Measurements from ENCODE around the gene PHACTR1. TPM values are rescaled to one million over a fixed set of nuclear protein-coding genes. Genes with fewer than 3 reads are reported as not detected.

PHACTR1 gene
- total and polyA plus RNA-seq, 2 of the 4 experiments (the other 2 are of a cell fraction), result not detected

DNA sequence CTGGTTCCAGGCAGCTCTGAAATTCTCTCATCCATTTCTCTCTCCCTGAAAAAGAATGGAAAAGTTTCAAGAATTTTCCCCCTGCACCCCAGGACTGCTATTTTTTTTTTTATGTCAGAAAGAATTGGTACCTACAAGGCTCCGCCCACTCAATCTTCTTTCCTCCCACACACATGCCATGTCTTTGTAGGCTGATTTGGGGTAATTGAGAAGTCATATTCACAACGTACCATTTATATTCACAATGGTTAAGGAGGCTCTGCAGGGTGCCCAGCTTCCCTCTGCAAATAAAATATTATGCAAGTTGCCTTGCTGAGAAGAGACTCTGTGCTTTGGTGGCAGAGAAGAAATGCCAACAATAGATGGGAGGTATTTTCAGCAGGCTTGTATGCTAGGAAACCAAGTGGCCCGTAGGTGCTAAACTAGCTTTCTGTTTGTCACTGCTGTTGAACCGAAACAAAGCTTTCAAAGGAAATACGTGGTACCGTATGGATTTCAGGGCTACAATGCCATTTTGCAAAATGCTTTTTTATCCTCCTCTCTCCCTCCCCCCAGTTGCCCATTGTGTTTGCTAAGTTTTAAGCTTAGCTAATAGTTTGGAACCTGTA is 150.0 kb downstream of the PHACTR1 start:
- in situ Hi-C loops (cut with MboI; ENCODE audit: low sequenced_read_pairs), result no loop called here
- Histone ChIP-seq H4K91ac (ENCODE audit: insufficient read depth, low read depth, low read length) (no peak overlapping the region), H4K20me1 (ENCODE audit: insufficient read depth, low read length) (no peaks in the 10 kb centered on the region), H3K18ac (ENCODE audit: low read depth, low read length) (no peak overlapping the region), H2BK5ac (ENCODE audit: low read depth, low read length, poor library complexity, severe bottlenecking) (no peak overlapping the region), H3K9ac (ENCODE audit: low read depth, low read length) (no peak overlapping the region), H4K5ac (ENCODE audit: low read depth, low read length) (no peak overlapping the region), H3K23ac (ENCODE audit: low read depth, low read length) (no peak overlapping the region), H3K79me1 (ENCODE audit: low read depth in 1 of 2, low read length in 2 of 2) (no peaks in the 10 kb centered on the region), H3K27me3 (ENCODE audit: control insufficient read depth, insufficient read depth, low read length) (no peaks in the 10 kb centered on the region), H3K36me3 (ENCODE audit: control insufficient read depth, insufficient read depth, low read length) (no peaks in the 10 kb centered on the region), H2BK15ac (ENCODE audit: low read depth, low read length) (no peak overlapping the region), H3K4me1 (ENCODE audit: control insufficient read depth, insufficient read depth, low read length) (no peaks in the 10 kb centered on the region), H3K14ac (replicated peaks; ENCODE audit: low read depth, low read length) (no peak overlapping the region), H2AK5ac (ENCODE audit: low read depth, low read length) (no peak overlapping the region), H3K27ac (ENCODE audit: insufficient read depth, low read length) (no peak overlapping the region), H2BK20ac (ENCODE audit: low read depth, low read length) (no peak overlapping the region), H3K4ac (ENCODE audit: low read depth, low read length) (no peak overlapping the region), H4K8ac (ENCODE audit: low read depth in 2 of 2, low read length in 2 of 2) (no peak overlapping the region), H3K9me3 (ENCODE audit: control insufficient read depth, insufficient read depth, low read length) (peaks cover 1% of the 10 kb centered on the region; the same call in 1 of the 2 replicates), H3K4me3 (ENCODE audit: insufficient read depth, low read depth, low read length) (no peak overlapping the region), H2BK120ac (ENCODE audit: low read depth, low read length) (no peak overlapping the region), H2AFZ (replicated peaks; ENCODE audit: low read length, poor library complexity) (no peak overlapping the region), H3K56ac (ENCODE audit: extremely low read depth, insufficient read depth, low read length) (no peak overlapping the region), H3K4me2 (ENCODE audit: low read depth, low read length) (no peak overlapping the region), H3K9me1 (ENCODE audit: insufficient read depth, low read length) (no peaks in the 10 kb centered on the region), H2AK9ac (replicated peaks; ENCODE audit: low read depth, low read length, poor library complexity) (no peak overlapping the region)
- dilution Hi-C loops (cut with HindIII; ENCODE audit: low sequenced_read_pairs, unreplicated experiment), result no loop called here
- BruUV-seq (replicated peaks), result no TSS peak
- intact Hi-C loops (cut with micrococcal nuclease), result no loop called here
- CTCF ChIA-PET, result interaction anchor here (0.7 to 1.3 kb wide), 2 partner anchors 29 to 44 kb away, joined by 5 to 7 read pairs; no protein-coding TSS in a partner anchor
- DNase-seq (no peak), ATAC-seq (ENCODE audit: low read depth) (no peak)
- TF ChIP-seq SMC3 (IDR thresholded peaks at IDR 0.05; ENCODE audit: low read depth, low read length) (no peak), FOS (IDR thresholded peaks at IDR 0.05; ENCODE audit: low read depth, low read length) (no peak), MAFK (IDR thresholded peaks at IDR 0.05; ENCODE audit: low read depth, low read length) (no peak), CEBPB (IDR thresholded peaks at IDR 0.05; ENCODE audit: low read depth, low read length) (no peak), RCOR1 (IDR thresholded peaks at IDR 0.05; ENCODE audit: insufficient replicate concordance, low read length) (no peak), RAD21 (IDR thresholded peaks at IDR 0.05; ENCODE audit: low read length) (no peak), RFX5 (IDR thresholded peaks at IDR 0.05; ENCODE audit: low read depth, low read length) (no peak), MAZ (IDR thresholded peaks at IDR 0.05; ENCODE audit: borderline replicate concordance, low read depth, low read length) (no peak), BHLHE40 (IDR thresholded peaks at IDR 0.05; ENCODE audit: low read depth, low read length) (no peak), NFE2L2 (IDR thresholded peaks at IDR 0.05; ENCODE audit: low read depth, low read length) (no peak), MXI1 (IDR thresholded peaks at IDR 0.05; ENCODE audit: borderline replicate concordance, low read depth, low read length) (no peak), CHD1 (IDR thresholded peaks at IDR 0.05; ENCODE audit: low read depth, low read length) (no peak), POLR2A (IDR thresholded peaks at IDR 0.05; ENCODE audit: low read depth, low read length) (no peak)
- TF ChIP-seq, protein P1, sequence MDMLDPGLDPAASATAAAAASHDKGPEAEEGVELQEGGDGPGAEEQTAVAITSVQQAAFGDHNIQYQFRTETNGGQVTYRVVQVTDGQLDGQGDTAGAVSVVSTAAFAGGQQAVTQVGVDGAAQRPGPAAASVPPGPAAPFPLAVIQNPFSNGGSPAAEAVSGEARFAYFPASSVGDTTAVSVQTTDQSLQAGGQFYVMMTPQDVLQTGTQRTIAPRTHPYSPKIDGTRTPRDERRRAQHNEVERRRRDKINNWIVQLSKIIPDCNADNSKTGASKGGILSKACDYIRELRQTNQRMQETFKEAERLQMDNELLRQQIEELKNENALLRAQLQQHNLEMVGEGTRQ (IDR thresholded peaks at IDR 0.05; ENCODE audit: low read depth, low read length), result no peak
- TF ChIP-seq, protein P2, sequence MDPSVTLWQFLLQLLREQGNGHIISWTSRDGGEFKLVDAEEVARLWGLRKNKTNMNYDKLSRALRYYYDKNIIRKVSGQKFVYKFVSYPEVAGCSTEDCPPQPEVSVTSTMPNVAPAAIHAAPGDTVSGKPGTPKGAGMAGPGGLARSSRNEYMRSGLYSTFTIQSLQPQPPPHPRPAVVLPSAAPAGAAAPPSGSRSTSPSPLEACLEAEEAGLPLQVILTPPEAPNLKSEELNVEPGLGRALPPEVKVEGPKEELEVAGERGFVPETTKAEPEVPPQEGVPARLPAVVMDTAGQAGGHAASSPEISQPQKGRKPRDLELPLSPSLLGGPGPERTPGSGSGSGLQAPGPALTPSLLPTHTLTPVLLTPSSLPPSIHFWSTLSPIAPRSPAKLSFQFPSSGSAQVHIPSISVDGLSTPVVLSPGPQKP (IDR thresholded peaks at IDR 0.05; ENCODE audit: borderline replicate concordance, low read depth, low read length), result no peak
- TF ChIP-seq, protein P3, sequence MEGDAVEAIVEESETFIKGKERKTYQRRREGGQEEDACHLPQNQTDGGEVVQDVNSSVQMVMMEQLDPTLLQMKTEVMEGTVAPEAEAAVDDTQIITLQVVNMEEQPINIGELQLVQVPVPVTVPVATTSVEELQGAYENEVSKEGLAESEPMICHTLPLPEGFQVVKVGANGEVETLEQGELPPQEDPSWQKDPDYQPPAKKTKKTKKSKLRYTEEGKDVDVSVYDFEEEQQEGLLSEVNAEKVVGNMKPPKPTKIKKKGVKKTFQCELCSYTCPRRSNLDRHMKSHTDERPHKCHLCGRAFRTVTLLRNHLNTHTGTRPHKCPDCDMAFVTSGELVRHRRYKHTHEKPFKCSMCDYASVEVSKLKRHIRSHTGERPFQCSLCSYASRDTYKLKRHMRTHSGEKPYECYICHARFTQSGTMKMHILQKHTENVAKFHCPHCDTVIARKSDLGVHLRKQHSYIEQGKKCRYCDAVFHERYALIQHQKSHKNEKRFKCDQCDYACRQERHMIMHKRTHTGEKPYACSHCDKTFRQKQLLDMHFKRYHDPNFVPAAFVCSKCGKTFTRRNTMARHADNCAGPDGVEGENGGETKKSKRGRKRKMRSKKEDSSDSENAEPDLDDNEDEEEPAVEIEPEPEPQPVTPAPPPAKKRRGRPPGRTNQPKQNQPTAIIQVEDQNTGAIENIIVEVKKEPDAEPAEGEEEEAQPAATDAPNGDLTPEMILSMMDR (conservative IDR thresholded peaks at IDR 0.05; ENCODE audit: low read depth, low read length), result no peak
- POLR2A ChIA-PET (ENCODE audit: unreplicated experiment), result no interaction called here
- 20% methylated on average over 1 of the region's 6 CpGs; no CpG with 5 or more reads in 1 of the 2 experiments for WGBS, 2 experiments (ENCODE audit: extremely low coverage in 2 of 2, insufficient read length in 1 of 2)
